Hematopoietic multipotent progenitor cell treated with erythropoietin and hydrocortisone succinate and interleukin-3 and kit ligand, for 15 days (in vitro differentiated cells): Measurements from ENCODE around the gene ZNF831.

Experiments used
- DNase-seq: peaks from one replicate; pipeline ENCODE4 v3.0.0-alpha.2; 2015; ENCODE audit warnings: low spot score

ZNF831 gene

DNA sequence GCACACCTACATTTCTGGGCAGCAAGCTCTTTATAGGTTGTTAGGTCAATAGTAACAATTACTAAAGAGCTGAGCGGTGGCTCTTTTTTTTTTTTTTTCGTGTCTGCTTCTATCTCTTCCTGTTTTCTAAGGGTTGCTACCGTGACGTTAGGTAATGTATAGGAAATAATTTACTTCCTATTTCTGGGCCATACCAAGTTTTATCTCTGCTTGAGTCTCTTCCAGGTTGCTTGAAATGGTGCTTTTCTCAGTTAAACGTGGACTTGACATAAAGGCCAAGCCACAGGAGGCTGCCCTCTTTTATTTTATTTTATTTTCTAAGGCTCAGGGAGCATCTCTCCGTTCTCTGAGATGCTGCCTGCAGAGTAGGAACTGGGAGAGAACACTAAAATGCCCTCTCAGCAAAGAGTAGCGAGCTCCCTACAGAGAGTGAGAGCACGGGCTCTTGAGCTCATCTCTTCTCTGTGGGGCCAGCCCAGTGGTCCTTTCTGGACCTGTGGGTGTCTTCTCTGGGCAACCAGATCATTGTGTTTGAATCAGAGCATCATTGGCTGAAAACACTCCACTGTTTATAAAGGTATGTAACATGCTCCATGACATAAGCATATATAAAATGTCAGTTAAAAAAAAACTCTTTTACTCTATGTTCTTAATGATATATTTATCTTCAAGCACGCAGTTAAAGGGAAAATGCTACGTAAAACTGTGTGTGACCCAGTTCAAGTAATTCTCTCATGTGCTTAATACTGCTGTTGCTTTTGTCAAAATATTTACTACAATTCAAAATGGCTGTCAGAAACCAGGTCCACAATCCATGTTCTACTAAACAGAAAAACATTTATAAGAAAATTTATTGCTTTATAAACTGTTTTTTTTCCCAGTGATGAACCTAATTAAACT lies at the start of gene ZNF831:
Gene ZNF831, plus strand, starts transcription at position 191 of the 900 bp plus-strand sequence. CDS start 27,199 bp downstream, outside the sequence.
- no peak for DNase-seq

DNA sequence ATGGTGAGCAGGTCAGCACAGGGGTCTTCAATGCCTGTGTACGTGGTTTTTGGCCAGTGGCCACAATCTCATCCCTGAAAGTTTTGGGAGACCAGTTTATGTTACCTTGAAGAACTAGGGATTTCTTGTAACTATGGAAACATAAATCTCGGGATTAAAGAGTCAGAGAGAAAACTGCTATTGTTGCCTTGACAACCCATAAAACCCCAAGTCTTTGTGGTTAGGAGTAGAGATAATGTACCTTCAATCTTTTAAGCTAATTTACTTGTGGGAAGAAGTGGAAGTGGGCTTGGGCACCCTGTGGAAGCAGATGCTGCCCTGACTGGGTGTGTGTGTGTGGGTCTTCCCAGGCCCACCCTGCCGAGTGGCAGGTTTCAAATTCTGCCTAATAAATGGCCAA lies 46.1 kb upstream of the ZNF831 start:
- no peak for DNase-seq

DNA sequence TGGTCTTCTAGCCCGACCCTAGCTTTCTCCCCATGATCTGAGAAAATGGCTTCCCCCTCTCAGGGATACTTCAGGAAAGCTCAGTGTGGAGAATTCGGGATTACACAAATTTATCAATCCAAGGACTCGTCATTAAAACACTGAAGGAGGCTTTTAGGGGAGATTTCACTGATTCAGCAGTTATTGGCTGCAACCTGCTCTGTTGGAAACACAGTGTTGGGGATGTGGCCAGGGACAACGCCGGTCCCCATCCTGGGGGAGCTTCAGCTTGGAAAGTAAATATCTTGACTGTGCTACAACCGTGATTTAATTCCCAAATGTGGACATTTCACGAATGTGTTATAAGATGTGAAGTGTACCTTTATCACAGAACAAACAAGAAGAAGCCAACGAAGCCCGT lies 44.8 kb upstream of the ZNF831 start:
- no peak for DNase-seq

DNA sequence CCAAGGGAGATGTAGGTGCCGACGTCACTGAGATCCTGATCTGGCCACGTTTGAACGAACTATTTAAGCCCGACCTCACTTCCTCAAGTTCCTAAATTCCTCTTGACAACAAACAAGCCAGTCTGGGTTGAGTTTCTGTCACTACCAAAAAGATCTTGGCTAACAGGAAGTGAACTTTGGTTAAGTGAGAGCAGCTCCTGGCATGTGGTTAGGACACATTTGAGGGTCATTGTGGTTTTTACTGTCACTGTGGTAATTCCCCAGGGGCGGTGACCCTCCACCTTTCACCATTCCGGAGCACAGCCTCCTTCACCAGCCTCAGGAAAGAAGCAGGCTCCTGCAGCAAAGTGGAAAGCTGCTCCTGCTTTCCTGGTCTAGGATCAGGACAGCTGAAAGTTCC lies 43.1 kb upstream of the ZNF831 start:
- no peak for DNase-seq

DNA sequence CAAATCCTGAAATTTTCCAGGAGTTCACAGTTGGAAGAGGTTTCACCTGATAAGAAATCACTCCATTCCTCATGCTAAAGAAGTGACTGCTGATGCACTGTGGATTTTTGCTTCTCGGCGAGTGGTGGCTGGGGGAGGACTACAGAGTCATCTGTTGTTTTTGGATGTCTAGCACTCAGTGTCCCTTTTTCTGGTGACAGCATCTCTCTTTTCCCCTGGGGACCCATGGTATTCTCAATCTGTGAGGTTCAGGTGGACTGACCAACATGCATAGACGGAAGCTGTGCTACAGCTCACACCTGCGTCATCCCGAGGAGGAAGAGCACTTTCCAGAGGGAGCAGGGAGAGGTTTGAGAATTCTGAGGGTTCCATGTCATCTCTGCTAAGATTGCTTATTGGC lies 42.7 kb upstream of the ZNF831 start:
- no peak for DNase-seq

DNA sequence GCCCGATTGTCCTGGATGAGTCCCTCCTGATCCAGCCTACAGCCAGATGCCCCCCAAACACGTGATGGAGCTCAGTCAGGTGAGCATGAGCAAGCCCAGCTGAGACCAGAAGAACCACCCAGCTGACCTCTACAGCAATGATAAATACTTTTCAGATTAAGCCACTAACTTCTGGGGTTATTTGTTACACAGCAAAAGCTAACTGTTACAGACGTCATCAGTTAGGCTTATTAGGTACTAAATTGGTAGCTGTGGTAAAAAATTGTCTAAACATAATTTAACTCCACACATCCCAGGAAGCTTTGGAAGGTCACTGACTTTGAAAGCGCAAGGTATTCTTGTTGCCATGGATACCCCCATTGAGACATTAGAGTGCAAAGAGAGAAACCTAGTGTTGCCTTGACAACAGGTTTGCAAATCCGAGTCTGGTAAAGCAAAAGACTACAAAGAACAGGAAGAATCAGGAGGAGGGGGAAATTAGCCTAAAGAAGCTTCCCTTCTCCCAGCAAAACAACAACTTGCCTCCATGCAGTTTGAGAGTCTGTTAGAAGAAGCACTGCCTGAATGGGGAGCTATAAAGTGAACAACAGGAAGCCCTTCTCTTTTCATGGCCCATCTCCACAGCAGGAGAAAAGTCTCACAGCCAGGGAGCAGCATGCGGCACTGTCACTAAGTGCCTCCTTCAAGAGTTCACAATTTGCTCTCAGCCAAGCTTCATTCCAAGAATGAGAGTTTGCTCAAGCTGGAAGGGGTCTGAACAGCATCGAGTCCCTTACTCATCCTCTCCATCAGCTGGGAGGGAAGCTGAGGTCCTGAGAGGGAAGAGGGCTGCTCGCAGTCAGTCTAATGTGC lies 41.7 kb upstream of the ZNF831 start:
- no peak for DNase-seq

DNA sequence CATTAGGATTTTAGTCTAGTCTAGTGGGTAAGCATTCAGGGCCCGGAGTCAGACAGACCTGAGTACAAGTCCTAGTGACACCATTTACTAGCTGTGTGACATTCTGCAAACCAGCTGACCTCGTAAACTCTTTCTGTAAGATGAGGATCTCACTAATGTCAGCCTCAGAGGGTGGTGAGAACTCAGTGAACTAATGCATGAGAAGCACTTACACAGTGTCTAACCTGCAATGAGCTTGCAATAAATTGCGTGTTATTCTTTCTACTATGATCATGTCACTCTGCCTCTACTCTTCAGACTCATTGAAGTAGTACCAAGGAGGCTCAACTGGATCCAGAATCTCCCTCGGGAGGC lies 41.1 kb upstream of the ZNF831 start:
- DNase-seq: no peak

DNA sequence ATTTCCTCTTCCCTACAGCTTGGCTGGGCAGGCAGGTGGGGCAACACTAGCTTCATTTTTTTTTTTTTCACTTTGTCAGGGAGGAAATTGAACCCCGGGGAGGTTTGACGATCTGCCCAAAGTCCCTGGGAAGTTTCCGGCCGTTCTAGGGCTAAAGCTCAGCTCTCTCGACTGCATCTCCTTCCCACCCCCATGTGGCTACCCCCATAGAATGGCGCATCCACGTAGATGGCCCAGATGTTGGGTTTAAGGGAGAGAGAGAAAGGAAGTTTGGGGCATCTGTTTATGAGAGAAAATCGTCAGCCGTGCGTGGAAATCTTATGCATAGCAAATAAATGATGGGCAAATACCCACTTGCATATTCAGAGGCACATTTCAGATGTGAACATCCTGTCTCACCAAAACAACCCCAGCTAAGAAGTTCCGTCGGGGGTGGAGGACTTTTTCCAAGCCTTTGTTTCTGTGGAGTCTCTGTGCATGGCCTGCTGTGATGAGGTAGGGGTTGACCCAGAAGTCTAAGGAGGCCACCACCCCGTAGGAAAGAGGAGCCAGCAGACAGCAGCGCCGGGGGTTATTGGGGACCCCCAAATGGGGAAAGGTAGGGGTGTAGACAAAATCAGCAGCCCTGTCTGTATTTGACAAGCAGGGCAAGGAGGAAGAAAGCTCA lies 40.5 kb upstream of the ZNF831 start:
- DNase-seq: no peak

DNA sequence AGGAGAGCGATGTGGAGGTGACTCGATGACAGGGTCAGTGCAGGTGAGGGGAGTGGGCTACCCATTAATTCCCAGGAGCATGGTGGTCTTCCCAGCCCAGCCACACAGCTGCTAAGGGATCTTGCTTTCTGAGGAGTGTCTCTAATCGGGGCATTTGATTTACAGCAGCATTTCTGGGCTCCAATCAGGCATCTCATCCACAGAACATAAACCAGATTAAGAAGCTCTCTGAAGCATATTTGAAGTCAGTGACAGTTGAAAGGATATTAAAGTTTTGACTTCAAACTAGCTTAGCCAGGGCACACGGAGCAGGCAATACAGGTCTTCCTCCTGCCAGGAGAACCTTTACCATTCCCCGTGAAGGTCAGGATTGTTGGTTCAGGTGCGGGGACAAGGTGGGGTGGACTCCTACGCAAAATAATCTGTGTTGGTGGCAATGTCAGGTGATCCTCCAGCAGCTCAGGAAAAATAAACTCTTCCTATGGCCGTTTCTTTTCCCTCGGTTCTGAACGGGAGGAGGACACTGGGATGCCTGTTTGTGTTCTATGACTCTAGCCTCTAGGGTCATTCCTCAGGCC lies 39.9 kb upstream of the ZNF831 start:
- no peak for DNase-seq

DNA sequence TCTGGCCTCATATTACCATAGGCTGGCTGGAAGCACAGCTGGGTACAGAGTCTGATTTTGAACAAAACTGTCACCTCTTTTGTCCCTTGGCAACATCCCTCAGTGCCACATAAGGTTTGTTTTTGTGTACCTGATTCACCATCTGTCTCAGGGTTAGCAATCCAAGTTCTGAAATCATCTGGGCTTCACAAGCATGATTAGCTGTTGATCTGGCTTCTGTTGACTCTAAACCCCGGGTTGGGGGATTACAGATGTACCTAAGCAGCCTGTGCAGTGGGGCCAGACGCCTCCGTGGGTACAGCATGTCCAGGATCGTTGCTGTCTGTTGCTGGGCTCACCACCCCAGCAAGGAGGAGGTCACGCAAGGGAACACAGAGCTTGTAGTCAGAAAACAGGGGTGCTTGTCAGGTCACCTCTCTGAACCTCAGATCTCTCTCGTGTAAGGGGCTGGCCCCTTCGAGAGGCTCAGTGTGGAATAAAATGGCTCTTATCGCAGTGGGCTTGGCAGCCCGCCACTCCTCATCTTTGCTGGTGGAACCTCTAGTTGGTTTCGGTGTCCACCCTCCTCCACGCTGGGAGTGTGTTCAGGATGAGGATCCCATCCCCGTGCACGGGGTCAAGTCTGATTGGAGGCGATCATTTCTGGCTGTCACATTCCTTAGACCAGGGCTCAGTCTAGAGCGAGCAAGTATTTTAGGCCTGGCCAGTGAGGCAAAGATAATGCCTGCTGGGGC lies 39.2 kb upstream of the ZNF831 start:
- no peak for DNase-seq

DNA sequence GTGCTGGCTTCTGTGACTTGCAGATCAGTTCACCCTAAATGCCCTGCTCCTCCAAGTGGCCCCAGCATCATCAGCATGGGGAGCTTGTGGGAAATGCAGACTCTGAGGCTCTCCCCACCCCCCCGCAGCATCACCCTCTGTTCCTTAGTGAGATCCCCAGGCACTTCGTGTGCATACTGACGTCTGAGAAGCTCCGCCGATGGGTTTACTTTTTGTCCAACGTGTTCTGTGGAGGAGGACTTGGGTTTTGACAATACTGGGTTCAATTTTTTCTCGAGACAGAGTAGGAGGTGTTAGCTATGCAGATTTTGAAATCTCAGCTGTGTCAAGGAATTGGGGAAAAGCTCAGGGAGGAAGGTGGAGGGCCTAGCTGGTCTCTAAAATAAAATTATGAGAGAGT lies 38.3 kb upstream of the ZNF831 start:
- no peak for DNase-seq

DNA sequence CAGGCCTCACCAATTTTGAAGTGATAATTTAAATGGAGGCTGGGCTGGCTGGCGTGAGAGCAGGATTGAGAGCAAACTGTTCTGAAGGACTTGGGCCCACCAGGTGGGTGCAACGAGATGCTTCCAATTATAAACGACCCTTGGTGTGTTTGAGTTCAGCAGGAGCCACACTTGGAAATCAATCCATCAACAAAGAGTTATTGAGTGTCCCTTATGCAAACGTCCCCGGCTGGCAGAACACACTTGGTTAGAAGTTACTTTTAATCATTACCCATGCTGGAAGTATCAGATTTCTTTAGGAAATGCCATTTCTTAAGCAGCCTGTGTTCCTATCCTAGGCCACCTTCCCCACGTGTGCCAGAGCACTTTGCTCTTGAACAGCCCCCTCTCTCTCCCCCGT lies 37.8 kb upstream of the ZNF831 start:
- DNase-seq: no peak

DNA sequence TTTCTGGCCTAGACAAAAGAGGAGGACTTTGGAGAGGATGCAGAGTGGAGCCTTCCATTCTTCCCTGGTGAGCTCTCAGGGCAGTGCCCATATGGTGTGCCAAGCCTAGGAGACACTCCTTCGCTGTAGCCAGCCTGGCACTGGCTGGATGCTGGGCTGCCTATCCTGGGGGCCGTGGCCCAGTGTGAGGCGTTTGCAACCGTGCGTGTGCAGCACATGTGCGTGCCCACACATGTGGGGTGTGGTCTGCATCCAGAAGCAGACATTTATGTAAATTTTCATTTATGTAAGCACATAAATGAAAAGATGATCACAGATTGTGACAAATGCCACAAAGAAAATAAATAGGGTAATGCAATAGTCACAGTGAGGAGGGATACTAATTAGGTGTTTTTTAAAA lies 35.8 kb upstream of the ZNF831 start:
- no peak for DNase-seq

DNA sequence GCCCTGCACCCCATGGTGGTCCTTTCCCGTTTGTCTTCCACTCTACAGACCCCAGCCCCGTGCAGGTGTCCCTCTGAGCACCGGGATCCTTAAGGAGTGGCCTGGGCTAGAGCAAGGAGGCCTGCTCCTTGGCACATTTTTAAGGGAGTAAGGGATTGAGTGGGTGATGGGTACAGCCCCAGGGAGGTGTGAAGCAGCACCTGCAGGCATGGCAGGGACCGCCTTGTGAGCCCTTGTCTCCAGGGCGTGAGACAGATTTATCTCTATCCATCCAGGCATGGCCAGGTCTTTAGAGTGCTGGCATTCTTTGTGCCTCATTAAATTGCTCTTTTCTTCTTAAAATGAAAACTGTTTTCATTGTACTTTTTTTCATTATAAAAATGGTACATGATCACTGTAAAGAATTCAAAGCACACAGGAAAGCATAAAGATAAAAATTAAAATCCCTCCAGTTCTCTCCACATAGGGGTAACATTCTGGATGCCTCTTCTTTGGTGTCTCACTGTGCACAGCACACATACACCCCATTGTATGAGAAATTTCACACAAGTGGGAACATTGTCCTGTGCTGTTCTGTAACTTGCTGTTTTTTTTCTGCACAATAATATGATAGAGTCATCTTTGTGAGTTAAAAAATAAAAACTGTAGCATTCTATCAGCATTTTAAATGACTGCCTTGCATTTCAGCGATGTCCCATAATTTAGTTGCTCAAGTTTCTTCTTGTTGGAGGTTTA lies 31.9 kb upstream of the ZNF831 start:
- no peak for DNase-seq

DNA sequence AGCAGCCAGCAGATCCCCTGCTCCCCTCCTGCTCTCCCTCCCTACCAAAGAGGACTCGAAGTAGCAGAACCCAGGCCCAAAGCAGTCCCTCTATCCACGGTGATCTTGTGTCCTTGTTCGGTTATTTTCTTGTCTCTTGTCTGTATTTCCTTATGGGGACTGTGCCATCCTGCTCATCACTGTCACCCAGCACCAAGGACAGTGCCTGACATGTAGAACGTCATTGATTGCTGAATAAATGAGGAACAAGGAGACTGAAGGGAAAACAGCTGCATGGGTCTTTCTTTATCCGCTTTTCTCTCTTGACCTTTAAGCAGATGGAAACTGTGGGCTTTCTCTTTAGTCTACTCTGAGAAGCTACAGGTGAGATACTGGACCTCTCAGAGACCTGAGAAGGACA lies 29.4 kb upstream of the ZNF831 start:
- DNase-seq: no peak

DNA sequence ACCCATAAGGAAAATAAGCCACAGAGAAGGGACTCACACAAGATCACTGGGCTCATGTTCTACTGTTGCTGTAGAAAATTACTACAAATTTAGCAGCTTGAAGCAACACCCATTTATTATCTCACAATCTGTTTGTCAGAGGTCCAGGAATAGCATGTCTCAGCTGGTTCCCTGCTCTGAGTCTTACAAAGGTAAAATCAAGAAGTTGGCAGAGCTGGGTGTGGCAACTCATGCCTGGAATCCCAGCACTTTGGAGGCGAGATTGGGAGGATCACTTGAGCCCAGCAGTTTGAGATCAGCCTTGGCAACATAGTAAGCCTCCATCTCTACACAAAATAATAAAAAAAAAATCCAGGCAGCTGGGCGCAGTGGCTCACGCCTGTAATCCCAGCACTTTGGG lies 28.5 kb upstream of the ZNF831 start:
- no peak for DNase-seq

DNA sequence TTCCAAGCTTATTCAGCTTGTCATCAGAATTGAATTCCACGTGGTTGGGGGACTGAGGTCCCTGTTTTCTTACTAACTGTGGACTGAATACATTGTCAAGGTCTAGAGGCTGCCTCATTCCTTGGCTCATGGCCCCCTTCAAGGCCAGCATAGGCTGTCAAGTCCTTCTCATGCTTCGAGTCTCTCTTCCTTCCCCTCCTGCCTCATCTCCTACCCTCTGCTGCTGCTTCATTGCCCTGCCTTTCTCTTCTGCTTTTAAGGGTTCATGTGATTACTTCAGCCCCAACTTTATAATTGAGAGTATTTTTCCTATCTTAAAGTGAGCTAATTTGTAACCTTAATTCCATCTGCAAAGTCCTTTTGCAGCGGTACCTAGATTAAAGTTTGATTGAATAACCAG lies 27.6 kb upstream of the ZNF831 start:
- no peak for DNase-seq

DNA sequence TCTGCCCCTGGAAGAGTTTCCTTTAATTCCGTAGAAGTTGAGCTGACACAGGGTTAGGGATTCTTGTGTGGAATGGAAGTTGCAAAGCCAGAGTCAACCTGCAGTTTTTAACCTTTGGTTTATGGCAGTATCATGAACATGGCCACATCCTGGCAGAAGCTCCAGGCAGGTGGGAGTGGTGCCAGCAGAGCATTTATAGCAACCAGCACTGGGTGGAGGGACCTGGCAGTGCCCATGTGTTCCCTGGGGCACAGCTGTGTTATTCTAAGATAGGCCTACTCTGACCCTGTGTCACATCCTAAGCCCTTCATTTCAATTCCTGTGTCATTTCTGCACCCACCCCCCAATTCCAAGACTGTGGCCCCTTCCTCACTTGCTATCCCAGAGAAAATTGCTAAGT lies 26.1 kb upstream of the ZNF831 start:
- no peak for DNase-seq

DNA sequence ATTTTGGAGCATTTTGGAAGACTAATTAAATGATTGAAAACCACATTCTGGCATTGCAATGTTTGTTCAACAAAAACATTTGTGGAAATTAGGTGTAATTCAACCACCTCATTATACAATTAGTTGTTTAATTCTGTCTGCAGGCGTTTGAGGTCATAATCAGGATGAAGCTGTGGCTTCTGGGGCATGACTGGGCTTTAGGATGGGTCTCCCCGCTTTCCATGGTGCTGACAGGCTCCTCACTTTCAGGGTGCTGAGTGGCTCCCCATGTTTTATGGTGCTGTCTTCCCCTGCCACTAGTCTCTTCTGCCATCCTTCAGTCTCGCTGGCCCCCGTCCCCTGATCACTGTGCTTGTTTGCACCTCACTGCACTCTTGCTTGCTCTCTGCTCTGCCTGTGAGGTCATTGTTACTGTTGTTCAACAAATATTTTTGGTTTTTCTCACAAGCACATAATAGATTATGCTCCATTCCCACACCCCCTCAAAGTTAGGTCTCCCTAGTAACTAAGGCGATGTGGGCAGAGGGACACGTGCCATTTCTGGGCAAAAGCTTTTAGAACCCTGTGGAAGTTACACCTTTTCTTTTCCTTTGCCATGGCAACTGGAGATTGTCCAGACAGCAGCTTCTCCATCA lies 25.4 kb upstream of the ZNF831 start:
- DNase-seq: no peak

DNA sequence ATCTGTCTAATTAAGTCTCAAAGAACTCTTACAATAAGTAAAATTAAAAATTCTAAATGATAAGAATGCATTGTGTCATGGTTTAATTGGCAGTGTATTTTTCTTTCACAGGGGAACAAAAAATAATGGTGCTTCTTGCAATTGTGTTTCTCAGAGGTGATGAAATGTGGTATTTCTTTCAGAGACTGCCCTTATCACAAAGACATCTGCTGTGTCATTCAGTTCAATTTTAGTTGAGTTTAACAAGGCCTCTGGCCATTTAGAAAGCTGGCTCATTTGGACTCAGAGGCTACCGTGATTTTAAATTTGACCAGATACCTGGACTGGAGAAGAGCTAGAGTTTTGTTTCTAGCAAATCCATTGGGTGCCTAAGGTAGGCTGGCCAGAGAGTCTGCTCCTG lies 23.6 kb upstream of the ZNF831 start:
- no peak for DNase-seq
